K562 (cell line): Measurements from ENCODE around the gene CEP41. TPM values are rescaled to one million over a fixed set of nuclear protein-coding genes. Genes with fewer than 3 reads are reported as not detected.

Experiments
- ATAC-seq: fragments of 200-7000 bp; cut with Tn5 transposase; 3 replicates; pipeline ENCODE4 v1.9.1; 2020; ENCODE audit warnings: moderate library complexity
- BruUV-seq: library from RNA; stranded (reverse); fragments of 400-500 nt; replicated peaks from 2 replicates; lab custom pipeline; 2021; lab: Mats Ljungman, UMichigan
- CTCF ChIA-PET: fragments of 300-600 bp; formaldehyde crosslinking; extraction: SDS; loops from one replicate; lab custom pipeline; 2021; ENCODE audit warnings: low intra/inter-chr PET ratio; lab: Yijun Ruan, JAX
- POLR2A ChIA-PET: fragments of 300-600, 350-650 bp; sonication (Branson Sonifier 250); formaldehyde crosslinking; extraction: SDS; loops from one replicate; lab custom pipeline; 2021; ENCODE audit warnings: antibody characterized with exemption, inconsistent platforms; lab: Yijun Ruan, JAX
- DNase-seq, 4 experiments: peaks; one replicate each; pipeline versions ENCODE4 v3.0.0 to v3.0.0-alpha.2; 2011 to 2018; ENCODE audit warnings: low spot score in 3 of 4, mixed read lengths in 3 of 4; ENCODE audit errors: extremely low read depth in 1 of 4
- FAIRE-seq: peaks from 2 replicates; lab custom pipeline; 2011; peaks lifted over from hg19 to GRCh38; lab: Jason Lieb, UNC
- H2AFZ ChIP-seq: 2 replicates; pipeline ENCODE4 v1.6.0; 2011; ENCODE audit warnings: low read depth, low read length, control low read depth, inconsistent platforms
- H3K27ac ChIP-seq: fragments of 200-600 bp; 3 replicates; pipeline ENCODE4 v1.8.0; 2011; ENCODE audit warnings: low read depth, mild to moderate bottlenecking, control low read depth, inconsistent platforms, low read length, moderate library complexity, mixed read lengths; ENCODE audit errors: extremely low read depth
- H3K27me3 ChIP-seq, 2 experiments: fragments of 300-600 bp in 1 of 2; 2 replicates in 1 of 2; 3 replicates in 1 of 2; pipeline versions ENCODE4 v1.6.0 to v1.8.0; 2011; ENCODE audit warnings: inconsistent platforms in 2 of 2, low read length in 2 of 2, mild to moderate bottlenecking in 1 of 2, mixed read lengths in 1 of 2, moderate library complexity in 1 of 2; ENCODE audit not compliant: control insufficient read depth in 2 of 2, insufficient read depth in 2 of 2
- H3K36me3 ChIP-seq: fragments of 300-600 bp; 3 replicates; pipeline ENCODE4 v1.8.0; 2011; ENCODE audit warnings: mild to moderate bottlenecking, low read length, inconsistent platforms; ENCODE audit not compliant: control insufficient read depth, insufficient read depth
- H3K4me1 ChIP-seq, 2 experiments: fragments of 200-600 bp in 1 of 2; replicated peaks in 1 of 2; 2 replicates in 1 of 2; 3 replicates in 1 of 2; pipeline versions ENCODE4 v1.5.1 to v1.8.0; 2011; ENCODE audit warnings: inconsistent platforms in 2 of 2, low read length in 2 of 2, mild to moderate bottlenecking in 1 of 2, mixed read lengths in 1 of 2, moderate library complexity in 1 of 2; ENCODE audit not compliant: control insufficient read depth in 2 of 2, insufficient read depth in 2 of 2
- H3K4me2 ChIP-seq: 2 replicates; pipeline ENCODE4 v1.6.1; 2011; ENCODE audit warnings: low read length, control low read depth, inconsistent platforms, mixed read lengths; ENCODE audit not compliant: insufficient read depth
- H3K4me3 ChIP-seq: fragments of 200-600 bp; sonication (generic), shearing (Covaris generic); 2 replicates; pipeline ENCODE4 v1.5.1; 2016; ENCODE audit warnings: control low read depth, inconsistent platforms
- H3K79me2 ChIP-seq: fragments of 200-600 bp; 3 replicates; pipeline ENCODE4 v1.8.0; 2011; ENCODE audit warnings: low read length, inconsistent platforms; ENCODE audit not compliant: control insufficient read depth, insufficient read depth
- H3K9ac ChIP-seq, 2 experiments: 2 replicates each; pipeline versions ENCODE4 v1.6.0 to v1.6.1; 2011; ENCODE audit warnings: low read depth in 2 of 2, low read length in 2 of 2, control low read depth in 1 of 2, inconsistent platforms in 1 of 2, mild to moderate bottlenecking in 1 of 2, mixed read lengths in 1 of 2; ENCODE audit not compliant: insufficient read depth in 1 of 2
- H3K9me1 ChIP-seq: one replicate; pipeline ENCODE4 v1.6.0; 2011; ENCODE audit warnings: inconsistent platforms, mild to moderate bottlenecking, low read length, moderate library complexity; ENCODE audit not compliant: control insufficient read depth, insufficient read depth
- H3K9me3 ChIP-seq: replicated peaks from 2 replicates; pipeline ENCODE4 v1.5.1; 2011; ENCODE audit warnings: low read depth, low read length, inconsistent platforms; ENCODE audit not compliant: control insufficient read depth, insufficient read depth
- H4K20me1 ChIP-seq: replicated peaks from 2 replicates; pipeline ENCODE4 v1.6.1; 2011; ENCODE audit warnings: low read length, inconsistent platforms, mixed read lengths; ENCODE audit not compliant: control insufficient read depth, insufficient read depth
- BDP1 ChIP-seq: IDR thresholded peaks from 3 replicates; pipeline ENCODE4 v1.6.1; 2011; ENCODE audit not compliant: insufficient read length, insufficient read depth
- E2F5 ChIP-seq: sonication (generic); formaldehyde crosslinking; IDR thresholded peaks from 2 replicates; pipeline ENCODE4 v1.8.0; 2022; ENCODE audit warnings: mild to moderate bottlenecking, missing genetic modification reagents
- ETS2 ChIP-seq: IDR thresholded peaks from 2 replicates; pipeline ENCODE4 v1.6.1; 2016; ENCODE audit warnings: borderline replicate concordance, missing genetic modification characterization, mild to moderate bottlenecking, moderate library complexity, missing compliant biosample characterization; ENCODE audit not compliant: poor library complexity, severe bottlenecking
- HMG20B ChIP-seq: fragments of 250-450 bp; sonication (Bioruptor Pico); IDR thresholded peaks from 2 replicates; pipeline ENCODE4 v1.5.0; 2021; ENCODE audit warnings: mild to moderate bottlenecking
- MBD2 ChIP-seq: sonication (generic); IDR thresholded peaks from 2 replicates; pipeline ENCODE4 v1.6.1; 2016; ENCODE audit warnings: low read depth, borderline replicate concordance
- NR1H2 ChIP-seq: sonication (generic); formaldehyde crosslinking; IDR thresholded peaks from 2 replicates; pipeline ENCODE4 v1.4.0; 2020; ENCODE audit warnings: mild to moderate bottlenecking, missing genetic modification reagents
- PKNOX1 ChIP-seq: fragments of 450-650 bp; IDR thresholded peaks from 2 replicates; pipeline ENCODE4 v1.6.1; 2016
- SAFB2 ChIP-seq: fragments of 200-400 bp; formaldehyde crosslinking; IDR thresholded peaks from 2 replicates; pipeline ENCODE4 v1.6.1; 2018; ENCODE audit warnings: borderline replicate concordance, low read length, low read depth, moderate library complexity; ENCODE audit not compliant: severe bottlenecking
- TGIF2 ChIP-seq: sonication (generic); formaldehyde crosslinking; IDR thresholded peaks from 2 replicates; pipeline ENCODE4 v1.8.1; 2022; ENCODE audit warnings: mild to moderate bottlenecking, missing genetic modification reagents, moderate library complexity
- ZBTB26 ChIP-seq: fragments of 450-650 bp; formaldehyde crosslinking; IDR thresholded peaks from 2 replicates; pipeline ENCODE4 v1.4.0; 2022; ENCODE audit warnings: missing genetic modification characterization
- ZKSCAN1 ChIP-seq: fragments of 150-350 bp; IDR thresholded peaks from 2 replicates; pipeline ENCODE4 v1.6.1; 2016; ENCODE audit warnings: low read depth, low read length
- WGBS: fragments of 100-300 bp; shearing (Covaris generic); methylation state at CpG from one replicate; pipeline ENCODE4 v1.1.6; 2016; ENCODE audit warnings: low coverage, mixed read lengths; ENCODE audit not compliant: insufficient coverage; ENCODE audit errors: missing lambda C conversion rate; 5-methylcytosine and 5-hydroxymethylcytosine counted together
- in situ Hi-C: fragments of 300-500 bp; cut with MboI; formaldehyde crosslinking; loops from 4 replicates; pipeline ENCODE4 v1.15.0; 2018; ENCODE audit warnings: inconsistent platforms, mixed read lengths
- intact Hi-C: fragments of 100-400 bp; cut with micrococcal nuclease; formaldehyde crosslinking; loops from 2 replicates; pipeline ENCODE4 v1.14.2; 2022
- polyA plus RNA-seq, 8 experiments: library from polyadenylated mRNA; depleted of rRNA in 4 of 8; stranded (reverse) in 5 of 8; unstranded in 3 of 8; fragments of >200 nt; fragmentation: Nextera tagmentation in 2 of 8; fragmentation: Illumina TruSeq in 1 of 8; extraction: Ambion mirVana in 2 of 8; extraction: Trizol in 1 of 8; gene quantifications; 2 replicates each; pipeline versions ENCODE4 v1.2.1 to v1.2.3, GENCODE V29; 2011 to 2014; ENCODE audit warnings: inconsistent platforms in 1 of 8, missing spikeins in 1 of 8
- total RNA-seq, 7 experiments: library from RNA; depleted of rRNA in 6 of 7; stranded (reverse); fragments of >200 nt in 6 of 7; fragmentation: Illumina TruSeq in 2 of 7; extraction: Trizol in 2 of 7; gene quantifications; 2 replicates each; pipeline versions ENCODE4 v1.2.1 to v1.2.3, GENCODE V29; 2011 to 2021; ENCODE audit warnings: low replicate concordance in 1 of 7
- TF ChIP-seq, protein P1 (sequence below): fragments of 450-650 bp; IDR thresholded peaks from 2 replicates; pipeline ENCODE4 v1.6.1; 2014; ENCODE audit warnings: low read depth, mild to moderate bottlenecking, moderate library complexity, borderline replicate concordance
- TF ChIP-seq, protein P2 (sequence below), 2 experiments: IDR thresholded peaks; 2 replicates each; pipeline ENCODE4 v1.6.1; 2012; ENCODE audit warnings: improper control_type of control experiment in 2 of 2, low read depth in 2 of 2, low read length in 2 of 2, borderline replicate concordance in 1 of 2

The CEP41 gene
- total and polyA plus RNA-seq, 9 of the 15 experiments (the other 6 are each of a cell fraction or from before 2014, with no cell fraction given), result 1.5 to 15.5 (median 6.4) TPM

GRCh38 chr7:130362251-130362816 lies 78.5 kb downstream of the CEP41 start:
- Histone ChIP-seq H4K20me1 (no peaks in the 10 kb centered on the region), H3K27me3 (peaks cover 15 to 42% of the 10 kb centered on the region in 2 experiments), H3K9me1 (no peaks in the 10 kb centered on the region), H3K79me2 (no peaks in the 10 kb centered on the region), H3K4me2 (no peak overlapping the region), H2AFZ (no peak overlapping the region), H3K36me3 (no peaks in the 10 kb centered on the region), H3K27ac (no peak overlapping the region), H3K9ac (no peak overlapping the region), H3K9me3 (peaks cover 5% of the 10 kb centered on the region; the same call in 1 of the 2 replicates), H3K4me3 (no peak overlapping the region), H3K4me1 (no peaks in the 10 kb centered on the region; a peak in 1 of 5 replicates)
- TF ChIP-seq BDP1 (no peak), NR1H2 (no peak), ZBTB26 (CRISPR knock-in tag) (no peak), MBD2 (no peak), ETS2 (tag) (no peak), PKNOX1 (no peak), HMG20B (CRISPR knock-in tag) (no peak), TGIF2 (no peak), ZKSCAN1 (no peak), SAFB2 (no peak), E2F5 (CRISPR knock-in tag) (no peak)
- TF ChIP-seq, protein P1, sequence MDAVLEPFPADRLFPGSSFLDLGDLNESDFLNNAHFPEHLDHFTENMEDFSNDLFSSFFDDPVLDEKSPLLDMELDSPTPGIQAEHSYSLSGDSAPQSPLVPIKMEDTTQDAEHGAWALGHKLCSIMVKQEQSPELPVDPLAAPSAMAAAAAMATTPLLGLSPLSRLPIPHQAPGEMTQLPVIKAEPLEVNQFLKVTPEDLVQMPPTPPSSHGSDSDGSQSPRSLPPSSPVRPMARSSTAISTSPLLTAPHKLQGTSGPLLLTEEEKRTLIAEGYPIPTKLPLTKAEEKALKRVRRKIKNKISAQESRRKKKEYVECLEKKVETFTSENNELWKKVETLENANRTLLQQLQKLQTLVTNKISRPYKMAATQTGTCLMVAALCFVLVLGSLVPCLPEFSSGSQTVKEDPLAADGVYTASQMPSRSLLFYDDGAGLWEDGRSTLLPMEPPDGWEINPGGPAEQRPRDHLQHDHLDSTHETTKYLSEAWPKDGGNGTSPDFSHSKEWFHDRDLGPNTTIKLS, result no peak
- TF ChIP-seq, protein P2, sequence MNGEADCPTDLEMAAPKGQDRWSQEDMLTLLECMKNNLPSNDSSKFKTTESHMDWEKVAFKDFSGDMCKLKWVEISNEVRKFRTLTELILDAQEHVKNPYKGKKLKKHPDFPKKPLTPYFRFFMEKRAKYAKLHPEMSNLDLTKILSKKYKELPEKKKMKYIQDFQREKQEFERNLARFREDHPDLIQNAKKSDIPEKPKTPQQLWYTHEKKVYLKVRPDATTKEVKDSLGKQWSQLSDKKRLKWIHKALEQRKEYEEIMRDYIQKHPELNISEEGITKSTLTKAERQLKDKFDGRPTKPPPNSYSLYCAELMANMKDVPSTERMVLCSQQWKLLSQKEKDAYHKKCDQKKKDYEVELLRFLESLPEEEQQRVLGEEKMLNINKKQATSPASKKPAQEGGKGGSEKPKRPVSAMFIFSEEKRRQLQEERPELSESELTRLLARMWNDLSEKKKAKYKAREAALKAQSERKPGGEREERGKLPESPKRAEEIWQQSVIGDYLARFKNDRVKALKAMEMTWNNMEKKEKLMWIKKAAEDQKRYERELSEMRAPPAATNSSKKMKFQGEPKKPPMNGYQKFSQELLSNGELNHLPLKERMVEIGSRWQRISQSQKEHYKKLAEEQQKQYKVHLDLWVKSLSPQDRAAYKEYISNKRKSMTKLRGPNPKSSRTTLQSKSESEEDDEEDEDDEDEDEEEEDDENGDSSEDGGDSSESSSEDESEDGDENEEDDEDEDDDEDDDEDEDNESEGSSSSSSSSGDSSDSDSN (IDR thresholded peaks at IDR 0.05; ENCODE audit: borderline replicate concordance in 1 of 2, low read depth in 2 of 2, low read length in 2 of 2), result no peak
- no peak for DNase-seq
- CTCF ChIA-PET, result no interaction called here
- BruUV-seq, result no TSS peak
- no peak for FAIRE-seq
- POLR2A ChIA-PET, result interaction anchor here (1.0 kb wide), 1 partner anchor 9 kb away, joined by 3 read pairs; no protein-coding TSS in a partner anchor
- intact Hi-C loops (loop anchor here (10.0 kb wide), 1 partner anchor 288 kb away; the partner anchor contains the start of gene KLHDC10), in situ Hi-C loops (no loop called here)
- ATAC-seq, result no peak
- WGBS, result under 1% methylated on average over 10 of the region's 10 CpGs
